Right lobe of liver (tissue), 4 donors: Measurements from ENCODE around the gene GAPDH.
A peak's percentile ranks its signal among the peaks of the same experiment; 100 is the strongest.

Source experiments
- CTCF ChIP-seq, 4 donors: fragments of 200-600 bp in 3 of 4; fragments of 450-650 bp in 1 of 4; IDR thresholded peaks; one replicate each; pipeline versions ENCODE4 v1.5.1 to v1.8.0; 2016 to 2022; ENCODE audit warnings: antibody characterized with exemption in 4 of 4, mild to moderate bottlenecking in 2 of 4
- POLR2A ChIP-seq: fragments of 450-650 bp; IDR thresholded peaks from one replicate; pipeline ENCODE4 v1.6.1; 2017; ENCODE audit warnings: antibody characterized with exemption, mild to moderate bottlenecking
- donor health status: DM: no; HTN: no; CAD: no.
- donor health status: DM: no; HTN: no; CAD: no.
- donor health status: DM: no; HTN: yes; CAD: no.

- TF ChIP-seq POLR2A (peak; percentile 55), CTCF (IDR thresholded peaks at IDR 0.05) (no peak)
These were observed 2.0 kb upstream of the GAPDH start for GRCh38 chr12:6532051-6532926.
